Fibroblast of pulmonary artery (primary cell): ENCODE measurements around the gene PTPRT.
"Not testable (repeated sequence)": the region's sequence is repeated elsewhere in the genome, so short reads cannot be mapped to it uniquely, and the experiment has no call there.

ENCODE experiments used
- DNase-seq: peaks from one replicate; pipeline ENCODE4 v3.0.0-alpha.2; 2010; ENCODE audit warnings: low read depth
- H3K4me3 ChIP-seq: replicated peaks from 2 replicates; pipeline ENCODE4 v1.5.1; 2011; ENCODE audit warnings: low read depth, mild to moderate bottlenecking, control low read depth, low read length, moderate library complexity
- TF ChIP-seq, protein P1 (sequence below): IDR thresholded peaks from 2 replicates; pipeline ENCODE4 v1.5.1; 2011; ENCODE audit warnings: mild to moderate bottlenecking, control low read depth, low read length, inconsistent platforms; ENCODE audit errors: missing control alignments

The PTPRT gene

DNA sequence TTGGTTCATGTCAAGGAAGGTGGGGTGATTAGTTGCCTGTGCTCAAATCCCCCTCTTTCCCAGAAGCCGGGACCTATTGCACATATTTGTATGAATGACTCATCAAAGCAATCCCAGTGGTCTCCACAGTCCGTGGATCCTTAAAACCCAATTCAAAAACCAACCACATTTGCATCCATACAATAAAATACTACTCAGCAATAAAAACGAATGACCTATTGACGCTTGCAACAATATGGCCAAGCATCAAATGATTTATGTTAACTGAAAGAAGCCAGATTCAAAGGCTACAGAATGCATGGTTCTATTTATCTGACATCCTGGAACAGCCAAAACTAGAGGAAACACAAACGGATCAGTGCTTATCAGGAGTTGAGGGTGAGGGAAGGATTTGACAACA lies 275.4 kb downstream of the PTPRT start:
- TF ChIP-seq, protein P1, sequence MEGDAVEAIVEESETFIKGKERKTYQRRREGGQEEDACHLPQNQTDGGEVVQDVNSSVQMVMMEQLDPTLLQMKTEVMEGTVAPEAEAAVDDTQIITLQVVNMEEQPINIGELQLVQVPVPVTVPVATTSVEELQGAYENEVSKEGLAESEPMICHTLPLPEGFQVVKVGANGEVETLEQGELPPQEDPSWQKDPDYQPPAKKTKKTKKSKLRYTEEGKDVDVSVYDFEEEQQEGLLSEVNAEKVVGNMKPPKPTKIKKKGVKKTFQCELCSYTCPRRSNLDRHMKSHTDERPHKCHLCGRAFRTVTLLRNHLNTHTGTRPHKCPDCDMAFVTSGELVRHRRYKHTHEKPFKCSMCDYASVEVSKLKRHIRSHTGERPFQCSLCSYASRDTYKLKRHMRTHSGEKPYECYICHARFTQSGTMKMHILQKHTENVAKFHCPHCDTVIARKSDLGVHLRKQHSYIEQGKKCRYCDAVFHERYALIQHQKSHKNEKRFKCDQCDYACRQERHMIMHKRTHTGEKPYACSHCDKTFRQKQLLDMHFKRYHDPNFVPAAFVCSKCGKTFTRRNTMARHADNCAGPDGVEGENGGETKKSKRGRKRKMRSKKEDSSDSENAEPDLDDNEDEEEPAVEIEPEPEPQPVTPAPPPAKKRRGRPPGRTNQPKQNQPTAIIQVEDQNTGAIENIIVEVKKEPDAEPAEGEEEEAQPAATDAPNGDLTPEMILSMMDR, result no peak
- no peak overlapping the region for H3K4me3 ChIP-seq
- no peak for DNase-seq

DNA sequence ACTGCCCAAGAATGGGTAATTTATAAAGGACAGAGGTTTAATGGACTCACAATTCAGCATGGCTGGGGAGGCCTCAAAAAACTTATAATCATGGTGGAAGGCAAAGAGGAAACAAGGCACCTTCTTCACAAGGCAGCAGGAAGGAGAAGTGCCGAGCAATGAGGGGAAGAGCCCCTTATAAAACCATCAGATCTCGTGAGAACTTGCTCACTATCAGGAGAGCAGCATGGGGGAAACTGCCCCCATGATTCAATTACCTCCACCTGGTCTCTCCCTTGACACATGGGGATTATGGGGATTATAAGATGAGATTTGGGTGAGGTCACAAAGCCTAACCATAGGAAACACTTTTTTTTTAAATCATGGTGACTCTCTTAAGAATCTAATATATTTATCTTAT lies 278.9 kb downstream of the PTPRT start:
- not testable (repeated sequence) for H3K4me3 ChIP-seq, DNase-seq

DNA sequence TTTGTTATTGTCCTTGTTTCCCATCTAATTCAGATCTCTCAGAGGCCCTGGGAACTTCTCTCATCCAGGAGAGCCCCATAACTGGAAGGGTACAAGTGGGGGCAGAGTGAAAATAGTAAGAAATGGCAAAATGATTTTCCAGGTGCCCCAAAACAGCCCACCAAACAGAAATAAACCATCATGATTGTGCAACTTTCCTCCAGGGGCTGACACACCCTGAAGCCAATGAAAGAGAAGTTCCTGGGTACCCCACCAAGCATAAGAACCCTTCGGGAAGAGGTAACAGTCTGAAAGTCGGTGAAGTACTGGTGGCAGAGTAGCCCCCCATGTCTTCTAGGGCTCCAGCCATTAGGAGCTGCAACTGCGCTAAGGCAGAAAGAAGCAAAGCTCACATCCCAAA lies 282.0 kb downstream of the PTPRT start:
- TF ChIP-seq, protein P1, result no peak
- H3K4me3 ChIP-seq, result no peak overlapping the region
- DNase-seq, result no peak

DNA sequence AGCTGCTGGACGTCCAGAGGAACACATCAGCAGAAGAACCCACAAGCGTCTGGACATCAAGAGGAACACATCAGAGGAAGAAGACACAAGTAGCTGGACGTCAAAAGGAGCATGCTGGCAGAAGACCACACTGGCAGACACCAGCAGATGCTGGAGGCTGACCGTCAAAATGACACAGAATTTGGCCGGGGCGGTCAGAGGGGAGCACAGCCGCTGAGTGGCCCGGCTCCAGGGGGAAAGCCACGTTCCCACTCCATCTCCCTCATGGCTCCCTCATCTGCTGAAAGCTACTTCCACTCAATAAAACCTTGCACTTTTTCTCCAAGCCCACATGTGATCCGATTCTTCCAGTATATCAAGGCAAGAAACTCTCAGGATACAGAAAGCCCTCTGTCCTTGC lies 283.6 kb downstream of the PTPRT start:
- TF ChIP-seq, protein P1, result no peak
- H3K4me3 ChIP-seq, result no peak overlapping the region
- no peak for DNase-seq

DNA sequence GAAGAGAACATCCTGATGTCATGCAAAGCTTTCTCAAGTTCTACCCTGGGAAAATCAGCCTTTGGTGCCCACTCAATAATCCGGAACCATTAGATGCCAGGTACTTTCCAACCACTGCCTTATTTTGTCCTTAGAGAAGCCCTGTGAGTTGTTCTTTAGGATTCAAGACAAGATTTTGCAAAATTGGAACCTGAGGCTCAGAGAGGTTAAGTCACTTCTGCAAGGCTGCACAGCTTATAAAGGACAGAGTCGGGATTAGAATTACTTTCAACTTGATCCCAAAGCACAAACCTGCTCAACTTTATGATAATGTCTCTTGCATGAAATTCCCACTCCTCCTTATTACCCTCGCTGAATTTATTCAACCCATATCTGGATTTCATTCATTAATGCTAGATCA lies 287.2 kb downstream of the PTPRT start:
- no peak for DNase-seq
- no peak overlapping the region for H3K4me3 ChIP-seq
- TF ChIP-seq, protein P1, result no peak

DNA sequence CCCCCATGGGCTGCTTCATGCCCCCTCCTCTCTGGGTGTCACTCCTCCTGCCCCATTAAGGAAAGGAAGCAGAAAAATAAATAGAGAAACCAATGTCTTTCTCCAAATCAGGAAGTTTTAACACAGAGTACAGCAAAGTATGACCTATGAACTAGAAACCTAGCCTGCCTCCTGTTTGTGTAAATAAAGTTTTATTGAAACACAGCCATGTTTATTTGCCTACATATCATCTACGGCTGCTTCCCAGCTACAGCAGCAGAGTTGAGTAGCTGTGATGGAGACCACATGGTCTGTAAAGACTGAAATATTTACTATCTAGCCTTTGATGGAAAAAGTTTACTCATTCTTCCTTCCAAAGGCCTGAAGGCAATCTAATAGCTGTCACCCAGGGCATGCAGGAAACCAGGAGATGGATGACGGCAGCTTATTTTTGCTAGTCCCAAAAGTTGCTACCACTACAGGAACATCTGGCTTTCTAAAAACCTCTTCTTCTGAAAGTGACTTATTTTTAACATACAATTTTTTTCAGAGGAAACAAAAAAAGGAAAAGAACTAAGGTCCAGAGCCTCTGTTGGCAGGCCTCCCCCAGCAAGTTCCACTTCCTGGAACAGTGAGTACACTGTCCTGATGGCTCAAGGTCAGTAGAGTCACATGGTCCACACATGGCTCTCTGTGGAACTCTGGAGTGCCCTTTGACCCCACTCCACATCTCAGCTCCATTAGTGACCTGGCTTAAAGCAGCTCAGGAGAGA lies 287.8 kb downstream of the PTPRT start:
- no peak overlapping the region for H3K4me3 ChIP-seq
- TF ChIP-seq, protein P1, result no peak
- no peak for DNase-seq

DNA sequence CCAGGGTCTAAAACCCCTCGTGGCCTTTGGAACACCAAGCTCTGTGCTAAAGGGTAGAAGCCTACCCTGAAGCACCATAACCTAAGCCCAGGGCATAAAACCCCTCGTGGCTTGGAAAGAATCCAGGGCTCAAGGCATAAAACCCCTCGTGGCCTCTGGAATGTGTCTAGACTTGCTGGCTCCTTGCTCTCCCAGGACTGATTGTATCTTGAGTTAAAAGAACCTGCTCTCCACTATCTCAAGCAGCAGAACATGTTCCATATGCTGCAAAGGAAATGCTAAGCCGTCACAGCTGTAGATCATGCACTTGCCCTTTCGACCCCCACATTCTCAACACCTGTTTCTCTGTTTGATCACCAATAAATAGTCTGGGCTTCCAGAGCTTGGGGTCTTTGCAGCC lies 288.9 kb downstream of the PTPRT start:
- DNase-seq, result not testable (repeated sequence)

DNA sequence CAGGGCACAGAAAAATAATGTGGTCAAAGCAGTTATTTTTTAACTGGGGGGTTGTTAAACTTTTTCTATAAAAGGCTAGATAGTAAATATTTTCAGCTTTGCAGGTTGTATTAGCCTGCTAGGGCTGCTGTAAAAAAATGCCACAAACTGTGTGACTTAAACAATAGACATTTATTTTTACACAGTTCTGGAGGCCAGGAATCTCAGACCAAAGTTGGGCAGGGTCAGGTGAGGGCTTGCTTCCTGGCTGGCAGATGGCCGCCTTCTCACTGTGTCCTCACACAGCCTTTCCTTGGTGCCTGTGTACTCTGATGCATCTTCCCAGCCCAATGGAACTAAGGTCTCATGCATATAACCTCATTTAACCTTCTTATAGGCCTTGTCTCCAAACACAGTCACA lies 294.7 kb downstream of the PTPRT start:
- TF ChIP-seq, protein P1, result no peak
- H3K4me3 ChIP-seq, result no peak overlapping the region
- DNase-seq, result no peak

More for the DNA sequence above, 288.9 kb downstream of the PTPRT start:
- H3K4me3 ChIP-seq, result not testable (repeated sequence)
